Measurements from ENCODE around the gene FAM20C. TPM values are rescaled to one million over a fixed set of nuclear protein-coding genes. Genes with fewer than 3 reads are reported as not detected.

FAM20C gene
- total RNA-seq, 1 donor from 2014 or later, result 0.11 TPM

DNA sequence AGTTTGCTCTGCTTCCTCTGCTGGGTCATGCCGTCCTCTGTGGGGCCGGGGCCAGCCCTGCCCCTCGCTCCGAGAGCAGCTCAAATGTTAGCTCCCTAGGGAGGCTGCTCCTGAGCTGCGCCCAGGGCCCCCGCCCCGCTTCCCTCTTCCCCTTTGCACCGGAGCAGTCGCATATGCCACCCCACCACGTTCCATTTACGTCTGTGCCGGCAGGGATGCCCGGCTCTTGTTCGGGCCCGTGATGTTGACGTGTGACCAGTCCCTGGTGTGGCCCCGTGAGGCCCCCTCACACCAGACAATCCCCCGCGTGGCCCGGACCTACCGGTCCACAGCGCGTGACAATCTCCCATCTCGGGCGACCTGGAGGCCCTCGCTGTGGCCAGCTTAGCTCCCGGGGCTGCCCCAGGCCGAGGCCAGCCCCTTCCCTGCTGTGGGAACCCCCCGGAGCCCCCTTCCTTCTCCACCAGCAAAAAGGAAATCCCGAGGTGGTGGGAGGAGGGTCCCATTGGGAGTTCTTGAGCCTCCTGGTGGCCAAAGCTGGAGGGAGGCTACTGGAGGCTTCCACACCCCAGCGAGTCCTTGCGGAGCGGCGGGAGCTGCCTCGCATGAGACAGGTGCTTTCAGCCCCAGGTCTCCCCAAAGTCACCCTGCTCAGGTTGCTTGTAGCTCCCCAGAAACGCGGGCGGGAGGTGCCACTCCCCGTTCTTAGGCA is 15.2 kb downstream of the FAM20C start:
- DNase-seq, result no peak
- Mint-ChIP-seq H3K27ac (no peak overlapping the region), H3K4me1 (no peaks in the 10 kb centered on the region), H3K4me3 (no peak overlapping the region), H3K27me3 (peaks cover 2% of the 10 kb centered on the region), H3K36me3 (ENCODE audit: low read depth) (no peaks in the 10 kb centered on the region), H3K9me3 (no peaks in the 10 kb centered on the region)
- no peak for ATAC-seq (ENCODE audit: low read depth)
- CTCF ChIA-PET, result no interaction called here
- POLR2A ChIA-PET, result no interaction called here
- intact Hi-C loops (cut with micrococcal nuclease), result no loop called here
- TF ChIP-seq, protein P1, sequence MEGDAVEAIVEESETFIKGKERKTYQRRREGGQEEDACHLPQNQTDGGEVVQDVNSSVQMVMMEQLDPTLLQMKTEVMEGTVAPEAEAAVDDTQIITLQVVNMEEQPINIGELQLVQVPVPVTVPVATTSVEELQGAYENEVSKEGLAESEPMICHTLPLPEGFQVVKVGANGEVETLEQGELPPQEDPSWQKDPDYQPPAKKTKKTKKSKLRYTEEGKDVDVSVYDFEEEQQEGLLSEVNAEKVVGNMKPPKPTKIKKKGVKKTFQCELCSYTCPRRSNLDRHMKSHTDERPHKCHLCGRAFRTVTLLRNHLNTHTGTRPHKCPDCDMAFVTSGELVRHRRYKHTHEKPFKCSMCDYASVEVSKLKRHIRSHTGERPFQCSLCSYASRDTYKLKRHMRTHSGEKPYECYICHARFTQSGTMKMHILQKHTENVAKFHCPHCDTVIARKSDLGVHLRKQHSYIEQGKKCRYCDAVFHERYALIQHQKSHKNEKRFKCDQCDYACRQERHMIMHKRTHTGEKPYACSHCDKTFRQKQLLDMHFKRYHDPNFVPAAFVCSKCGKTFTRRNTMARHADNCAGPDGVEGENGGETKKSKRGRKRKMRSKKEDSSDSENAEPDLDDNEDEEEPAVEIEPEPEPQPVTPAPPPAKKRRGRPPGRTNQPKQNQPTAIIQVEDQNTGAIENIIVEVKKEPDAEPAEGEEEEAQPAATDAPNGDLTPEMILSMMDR (IDR thresholded peaks at IDR 0.05), result no peak

DNA sequence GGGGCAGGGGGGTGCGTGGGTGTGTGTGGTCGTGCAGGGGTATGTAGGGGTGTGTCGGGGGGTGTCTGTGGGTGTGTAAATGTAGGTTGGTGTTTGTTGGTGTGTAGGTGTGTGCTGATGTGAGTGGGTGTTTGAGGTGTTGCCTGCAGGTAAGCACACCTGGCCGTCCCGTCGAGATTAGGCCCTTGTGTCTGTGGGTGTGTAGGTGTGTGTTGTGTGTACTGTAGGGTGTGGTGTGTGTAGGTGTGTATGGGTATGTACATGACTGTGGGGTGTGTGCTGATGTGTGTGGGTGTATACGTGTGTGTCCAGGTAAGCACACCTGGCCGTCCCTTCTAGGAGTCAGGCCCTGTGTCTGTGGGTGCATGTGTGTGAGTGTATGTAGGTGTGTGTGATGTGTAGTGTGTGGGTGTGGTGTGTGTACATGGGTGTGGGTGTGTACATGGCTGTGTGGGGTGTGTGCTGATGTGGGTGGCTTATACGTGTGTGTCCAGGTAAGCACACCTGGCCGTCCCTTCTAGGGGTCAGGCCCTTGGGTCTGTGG is 15.8 kb downstream of the FAM20C start:
- ATAC-seq (ENCODE audit: low read depth) (no peak), DNase-seq (no peak)
- TF ChIP-seq, protein P1 (IDR thresholded peaks at IDR 0.05), result no peak
- Mint-ChIP-seq H3K27me3 (no peaks in the 10 kb centered on the region), H3K27ac (no peak overlapping the region), H3K4me1 (no peaks in the 10 kb centered on the region), H3K9me3 (no peaks in the 10 kb centered on the region), H3K4me3 (no peak overlapping the region), H3K36me3 (ENCODE audit: low read depth) (no peaks in the 10 kb centered on the region)
- intact Hi-C loops (cut with micrococcal nuclease), result no loop called here
- ChIA-PET CTCF (no interaction called here), POLR2A (no interaction called here)

DNA sequence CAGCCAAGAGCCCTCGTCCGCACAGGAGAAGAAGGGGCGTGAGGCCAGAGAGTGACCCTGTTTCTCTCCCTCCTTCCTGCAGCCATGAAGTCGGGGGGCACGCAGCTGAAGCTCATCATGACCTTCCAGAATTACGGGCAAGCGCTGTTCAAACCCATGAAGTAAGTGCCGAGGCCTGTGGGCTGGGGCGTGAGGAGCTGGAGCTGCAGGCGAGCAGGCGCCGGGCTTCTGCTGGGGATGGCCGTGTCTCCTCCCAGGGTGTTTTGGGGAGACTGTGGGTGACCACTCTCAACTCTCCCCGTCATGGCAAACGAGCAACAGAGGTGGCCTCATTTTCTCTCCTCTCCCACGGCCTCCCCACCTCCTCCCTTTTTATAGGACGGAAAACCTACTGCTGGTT is 16.4 kb downstream of the FAM20C start:
- TF ChIP-seq, protein P1 (IDR thresholded peaks at IDR 0.05), result no peak
- ChIA-PET POLR2A (no interaction called here), CTCF (no interaction called here)
- ATAC-seq (ENCODE audit: low read depth) (no peak), DNase-seq (no peak)
- no peaks in the 10 kb centered on the region for H3K9me3 Mint-ChIP-seq
- no peak overlapping the region for H3K4me3 Mint-ChIP-seq
- H3K36me3 Mint-ChIP-seq (ENCODE audit: low read depth), result no peaks in the 10 kb centered on the region
- intact Hi-C loops (cut with micrococcal nuclease), result no loop called here
- H3K4me1 Mint-ChIP-seq, result no peaks in the 10 kb centered on the region
- no peak overlapping the region for H3K27ac Mint-ChIP-seq
- H3K27me3 Mint-ChIP-seq, result no peaks in the 10 kb centered on the region

DNA sequence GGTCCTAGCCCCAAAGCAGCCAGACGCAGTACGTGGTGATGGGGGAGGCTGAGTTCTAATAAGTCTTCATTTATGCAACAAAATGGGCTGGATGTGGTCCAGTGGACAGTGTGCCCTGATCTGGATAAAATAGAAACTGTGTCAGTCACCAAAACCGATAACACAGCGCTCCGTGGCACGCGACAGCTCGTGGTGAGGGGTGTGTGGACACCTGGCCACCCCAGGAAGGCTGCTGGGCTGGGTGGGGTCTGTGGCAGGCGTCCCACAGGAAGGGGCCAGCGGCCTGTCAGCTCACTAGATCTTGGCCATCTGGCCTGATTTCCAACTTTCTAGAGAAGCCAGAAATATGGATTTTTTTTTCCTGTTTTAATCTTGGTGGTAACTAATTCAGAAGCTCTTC is 17.0 kb downstream of the FAM20C start:
- intact Hi-C loops (cut with micrococcal nuclease), result no loop called here
- no peaks in the 10 kb centered on the region for H3K27me3 Mint-ChIP-seq
- TF ChIP-seq, protein P1 (IDR thresholded peaks at IDR 0.05), result no peak
- no peak overlapping the region for H3K4me3 Mint-ChIP-seq
- no peaks in the 10 kb centered on the region for H3K36me3 Mint-ChIP-seq (ENCODE audit: low read depth)
- no peak for DNase-seq
- ATAC-seq (ENCODE audit: low read depth), result no peak
- H3K27ac Mint-ChIP-seq, result no peak overlapping the region
- CTCF ChIA-PET, result no interaction called here
- H3K4me1 Mint-ChIP-seq, result no peaks in the 10 kb centered on the region
- H3K9me3 Mint-ChIP-seq, result no peaks in the 10 kb centered on the region
- POLR2A ChIA-PET, result no interaction called here

DNA sequence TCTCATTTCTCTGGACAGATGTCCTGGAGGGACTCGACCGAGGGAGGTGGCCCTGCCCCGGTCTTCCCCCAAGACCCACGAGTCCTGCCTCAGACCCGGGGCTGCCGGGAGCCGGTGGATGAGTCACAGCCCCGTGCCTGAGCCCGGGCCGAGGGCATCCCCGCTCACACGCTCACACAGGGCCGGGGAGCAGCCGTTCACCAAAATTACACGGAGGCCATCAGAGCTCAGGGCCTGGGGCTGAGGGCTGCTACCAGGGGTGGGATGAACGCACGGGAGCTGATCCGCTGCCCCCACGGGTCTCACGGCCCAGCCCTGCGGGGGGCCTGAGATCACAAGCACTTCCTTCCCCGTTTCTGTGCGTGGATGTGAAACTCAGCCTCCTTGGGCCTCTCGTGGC is 17.5 kb downstream of the FAM20C start:
- H3K4me1 Mint-ChIP-seq, result no peaks in the 10 kb centered on the region
- H3K36me3 Mint-ChIP-seq (ENCODE audit: low read depth), result no peaks in the 10 kb centered on the region
- ChIA-PET CTCF (no interaction called here), POLR2A (no interaction called here)
- ATAC-seq (ENCODE audit: low read depth), result no peak
- intact Hi-C loops (cut with micrococcal nuclease), result no loop called here
- no peak for DNase-seq
- H3K4me3 Mint-ChIP-seq, result no peak overlapping the region
- H3K27me3 Mint-ChIP-seq, result no peaks in the 10 kb centered on the region
- H3K9me3 Mint-ChIP-seq, result no peaks in the 10 kb centered on the region
- no peak overlapping the region for H3K27ac Mint-ChIP-seq
- TF ChIP-seq, protein P1 (IDR thresholded peaks at IDR 0.05), result no peak
